Heart left ventricle (tissue), 13 donors: ENCODE results near the gene ZMIZ1.

Experiments
- POLR2A ChIP-seq, 2 donors: fragments of 450-650 bp; IDR thresholded peaks; one replicate each; pipeline ENCODE4 v1.6.1; 2017; ENCODE audit warnings: antibody characterized with exemption in 2 of 2, mild to moderate bottlenecking in 2 of 2, moderate library complexity in 2 of 2
- TF ChIP-seq, protein P1 (sequence below), 12 donors: fragments of 200-600 bp; sonication (generic) in 4 of 12; IDR thresholded peaks; one replicate each; pipeline versions ENCODE4 v1.5.0 to v1.8.0; 2018 to 2022; ENCODE audit warnings: antibody characterized with exemption in 12 of 12, mild to moderate bottlenecking in 5 of 12
- donor health status: ischemic (EF 13 %, LVEDD 7.1; RV severe dilation, severe dysfunction).
- donor health status: DM: no; HTN: yes; CAD: no.
- donor health status: DM: no; HTN: no; CAD: no.
- donor health status: ischemic (EF 25% LVEDD 6.9; RV normal size, moderate dysfunction).
- donor health status: ischemic (EF 25% LVEDD 5.7; RV mildly dilated, moderate dysfunction).
- donor health status: ischemic (EF 35%, LVEDD 5.7; RV mildly dilated, moderate dysfunction).
- donor health status: nonischemic (EF 11% LVEDD 7.7; RV severe dilation, severe dysfunction).
- donor health status: DM: yes; HTN: yes; CAD: no.
- donor health status: PGD.
- donor health status: ischemic (EF 29% LVEDD 5.4; RV normal size, mild dysfunction).
- donor health status: nonischemic (EF 23%, LVEDD 6.1; RV moderate dilation, normal function).

DNA sequence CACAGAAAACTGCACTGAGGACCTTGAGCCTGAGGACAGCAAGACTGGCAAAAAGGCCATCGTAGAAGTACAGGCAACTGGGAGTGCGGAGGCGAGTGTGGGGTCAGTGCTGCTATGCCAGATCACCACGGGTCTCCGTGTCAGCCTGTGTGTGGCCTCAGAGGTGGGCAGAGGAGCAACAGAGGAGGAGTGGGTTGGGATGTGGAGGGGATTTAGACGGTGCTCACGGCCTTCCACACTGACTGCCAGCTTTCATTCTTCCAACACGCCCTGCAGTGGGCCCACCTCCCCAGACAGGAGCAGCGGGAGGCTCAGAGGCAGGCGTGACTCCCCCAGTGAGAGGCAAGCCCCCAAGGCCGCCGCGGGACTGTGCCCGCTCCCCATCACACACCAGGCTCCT is 17.0 kb upstream of the ZMIZ1 start:
- TF ChIP-seq, protein P1, sequence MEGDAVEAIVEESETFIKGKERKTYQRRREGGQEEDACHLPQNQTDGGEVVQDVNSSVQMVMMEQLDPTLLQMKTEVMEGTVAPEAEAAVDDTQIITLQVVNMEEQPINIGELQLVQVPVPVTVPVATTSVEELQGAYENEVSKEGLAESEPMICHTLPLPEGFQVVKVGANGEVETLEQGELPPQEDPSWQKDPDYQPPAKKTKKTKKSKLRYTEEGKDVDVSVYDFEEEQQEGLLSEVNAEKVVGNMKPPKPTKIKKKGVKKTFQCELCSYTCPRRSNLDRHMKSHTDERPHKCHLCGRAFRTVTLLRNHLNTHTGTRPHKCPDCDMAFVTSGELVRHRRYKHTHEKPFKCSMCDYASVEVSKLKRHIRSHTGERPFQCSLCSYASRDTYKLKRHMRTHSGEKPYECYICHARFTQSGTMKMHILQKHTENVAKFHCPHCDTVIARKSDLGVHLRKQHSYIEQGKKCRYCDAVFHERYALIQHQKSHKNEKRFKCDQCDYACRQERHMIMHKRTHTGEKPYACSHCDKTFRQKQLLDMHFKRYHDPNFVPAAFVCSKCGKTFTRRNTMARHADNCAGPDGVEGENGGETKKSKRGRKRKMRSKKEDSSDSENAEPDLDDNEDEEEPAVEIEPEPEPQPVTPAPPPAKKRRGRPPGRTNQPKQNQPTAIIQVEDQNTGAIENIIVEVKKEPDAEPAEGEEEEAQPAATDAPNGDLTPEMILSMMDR (IDR thresholded peaks at IDR 0.05), result no peak
- TF ChIP-seq POLR2A (IDR thresholded peaks at IDR 0.05), result no peak
